HEK293 (cell line): Measurements from ENCODE around the gene MT1F.

ENCODE experiments used
- CTCF ChIA-PET: fragments of 350-600 bp; formaldehyde crosslinking; extraction: SDS; loops from one replicate; lab custom pipeline; 2021; ENCODE audit warnings: antibody characterized with exemption; lab: Yijun Ruan, JAX
- POLR2A ChIA-PET: fragments of 300-600 bp; formaldehyde crosslinking; extraction: SDS; loops from one replicate; lab custom pipeline; 2020; ENCODE audit warnings: antibody characterized with exemption, inconsistent platforms; lab: Yijun Ruan, JAX
- H3K27ac ChIP-seq: fragments of 200-500 bp; sonication (Bioruptor generic); 2 replicates; pipeline ENCODE4 v1.5.1; 2014; ENCODE audit warnings: low read depth, low read length, control low read depth, inconsistent platforms; ENCODE audit errors: extremely low read depth
- H3K36me3 ChIP-seq, 2 experiments: fragments of 200-500 bp in 1 of 2; sonication (Bioruptor generic) in 1 of 2; 1 replicate in 1 of 2; 2 replicates in 1 of 2; pipeline ENCODE4 v1.5.1; 2014 to 2017; ENCODE audit warnings: inconsistent platforms in 2 of 2, low read length in 2 of 2; ENCODE audit not compliant: control insufficient read depth in 2 of 2, insufficient read depth in 1 of 2
- H3K4me1 ChIP-seq: fragments of 200-500 bp; sonication (Bioruptor generic); 2 replicates; pipeline ENCODE4 v1.5.1; 2014; ENCODE audit warnings: mild to moderate bottlenecking, low read length, inconsistent platforms; ENCODE audit not compliant: control insufficient read depth, insufficient read depth
- H3K4me3 ChIP-seq: 2 replicates; pipeline ENCODE4 v1.5.1; 2011; ENCODE audit warnings: low read depth, mild to moderate bottlenecking, control low read depth, low read length, moderate library complexity
- H3K9me3 ChIP-seq: fragments of 200-500 bp; sonication (Bioruptor generic); 2 replicates; pipeline ENCODE4 v1.5.1; 2014; ENCODE audit warnings: low read depth, low read length, inconsistent platforms; ENCODE audit not compliant: control insufficient read depth, insufficient read depth
- HOXA7 ChIP-seq: sonication (generic); formaldehyde crosslinking; IDR thresholded peaks from 2 replicates; pipeline ENCODE4 v1.8.1; 2022; ENCODE audit warnings: missing genetic modification reagents, borderline replicate concordance
- MZF1 ChIP-seq: fragments of 450-650 bp; formaldehyde crosslinking; IDR thresholded peaks from 2 replicates; pipeline ENCODE4 v1.5.1; 2017; ENCODE audit warnings: missing biosample characterization, missing genetic modification characterization, borderline replicate concordance
- REPIN1 ChIP-seq: fragments of 450-650 bp; formaldehyde crosslinking; IDR thresholded peaks from 2 replicates; pipeline ENCODE4 v1.5.1; 2017; ENCODE audit warnings: missing biosample characterization, missing genetic modification characterization, low read depth
- SP2 ChIP-seq: fragments of 450-650 bp; formaldehyde crosslinking; IDR thresholded peaks from 2 replicates; pipeline ENCODE4 v1.5.1; 2016; ENCODE audit warnings: missing biosample characterization, missing genetic modification characterization
- YY1 ChIP-seq: fragments of 450-650 bp; formaldehyde crosslinking; IDR thresholded peaks from 2 replicates; pipeline ENCODE4 v1.5.1; 2018; ENCODE audit warnings: missing biosample characterization, missing genetic modification characterization
- ZFP3 ChIP-seq: fragments of 450-650 bp; formaldehyde crosslinking; IDR thresholded peaks from 2 replicates; pipeline ENCODE4 v1.5.1; 2016; ENCODE audit warnings: low read depth, missing biosample characterization, missing genetic modification characterization
- ZFP37 ChIP-seq: fragments of 450-650 bp; formaldehyde crosslinking; IDR thresholded peaks from 2 replicates; pipeline ENCODE4 v1.5.1; 2016; ENCODE audit warnings: missing biosample characterization, missing genetic modification characterization
- ZFP69B ChIP-seq: fragments of 450-650 bp; formaldehyde crosslinking; IDR thresholded peaks from 2 replicates; pipeline ENCODE4 v1.5.1; 2016; ENCODE audit warnings: missing biosample characterization, missing genetic modification characterization
- ZNF121 ChIP-seq: fragments of 450-650 bp; formaldehyde crosslinking; IDR thresholded peaks from 2 replicates; pipeline ENCODE4 v1.5.1; 2016; ENCODE audit warnings: missing biosample characterization, missing genetic modification characterization
- ZNF155 ChIP-seq: fragments of 450-650 bp; formaldehyde crosslinking; IDR thresholded peaks from 2 replicates; pipeline ENCODE4 v1.5.1; 2016; ENCODE audit warnings: missing biosample characterization, missing genetic modification characterization
- ZNF23 ChIP-seq: fragments of 450-650 bp; formaldehyde crosslinking; IDR thresholded peaks from 2 replicates; pipeline ENCODE4 v1.5.1; 2016; ENCODE audit warnings: missing biosample characterization, missing genetic modification characterization, borderline replicate concordance
- ZNF292 ChIP-seq: fragments of 450-650 bp; formaldehyde crosslinking; IDR thresholded peaks from 2 replicates; pipeline ENCODE4 v1.5.1; 2016; ENCODE audit warnings: low read depth, missing biosample characterization, missing genetic modification characterization, borderline replicate concordance
- ZNF335 ChIP-seq: fragments of 450-650 bp; formaldehyde crosslinking; conservative IDR thresholded peaks from 2 replicates; pipeline ENCODE4 v1.5.1; 2016; ENCODE audit warnings: missing biosample characterization, missing genetic modification characterization
- ZNF366 ChIP-seq: fragments of 450-650 bp; formaldehyde crosslinking; conservative IDR thresholded peaks from 2 replicates; pipeline ENCODE4 v1.5.1; 2016; ENCODE audit warnings: missing biosample characterization, missing genetic modification characterization
- ZNF473 ChIP-seq: fragments of 450-650 bp; formaldehyde crosslinking; IDR thresholded peaks from 2 replicates; pipeline ENCODE4 v1.5.1; 2017; ENCODE audit warnings: missing biosample characterization, missing genetic modification characterization
- ZNF48 ChIP-seq: fragments of 450-650 bp; formaldehyde crosslinking; IDR thresholded peaks from 2 replicates; pipeline ENCODE4 v1.5.1; 2016; ENCODE audit warnings: missing biosample characterization, missing genetic modification characterization
- ZNF521 ChIP-seq: fragments of 450-650 bp; formaldehyde crosslinking; IDR thresholded peaks from 2 replicates; pipeline ENCODE4 v1.5.1; 2017; ENCODE audit warnings: missing biosample characterization, mild to moderate bottlenecking, missing genetic modification characterization
- ZNF530 ChIP-seq: fragments of 450-650 bp; formaldehyde crosslinking; IDR thresholded peaks from 2 replicates; pipeline ENCODE4 v1.5.1; 2016; ENCODE audit warnings: low read depth, missing biosample characterization, missing genetic modification characterization
- ZNF548 ChIP-seq: fragments of 450-650 bp; formaldehyde crosslinking; IDR thresholded peaks from 2 replicates; pipeline ENCODE4 v1.5.1; 2016; ENCODE audit warnings: missing biosample characterization, missing genetic modification characterization
- ZNF549 ChIP-seq: fragments of 450-650 bp; IDR thresholded peaks from 2 replicates; pipeline ENCODE4 v1.5.1; 2018; ENCODE audit warnings: missing biosample characterization, missing genetic modification characterization, mild to moderate bottlenecking, inconsistent platforms, moderate library complexity
- ZNF560 ChIP-seq: fragments of 450-650 bp; formaldehyde crosslinking; IDR thresholded peaks from 2 replicates; pipeline ENCODE4 v1.5.1; 2017; ENCODE audit warnings: missing biosample characterization, missing genetic modification characterization, borderline replicate concordance
- ZNF585B ChIP-seq: fragments of 450-650 bp; formaldehyde crosslinking; IDR thresholded peaks from 2 replicates; pipeline ENCODE4 v1.5.1; 2016; ENCODE audit warnings: missing biosample characterization, missing genetic modification characterization
- ZNF747 ChIP-seq: fragments of 450-650 bp; formaldehyde crosslinking; IDR thresholded peaks from 2 replicates; pipeline ENCODE4 v1.5.1; 2016; ENCODE audit warnings: missing biosample characterization, missing genetic modification characterization
- ZNF791 ChIP-seq: fragments of 450-650 bp; formaldehyde crosslinking; IDR thresholded peaks from 2 replicates; pipeline ENCODE4 v1.5.1; 2016; ENCODE audit warnings: missing biosample characterization, missing genetic modification characterization
- ZSCAN23 ChIP-seq: fragments of 450-650 bp; formaldehyde crosslinking; IDR thresholded peaks from 2 replicates; pipeline ENCODE4 v1.5.1; 2016; ENCODE audit warnings: missing biosample characterization, missing genetic modification characterization
- ZXDB ChIP-seq: fragments of 450-650 bp; formaldehyde crosslinking; IDR thresholded peaks from 2 replicates; pipeline ENCODE4 v1.5.1; 2016; ENCODE audit warnings: missing biosample characterization, missing genetic modification characterization
- TF ChIP-seq, protein P1 (sequence below): fragments of 450-650 bp; formaldehyde crosslinking; IDR thresholded peaks from 2 replicates; pipeline ENCODE4 v1.5.1; 2016; ENCODE audit warnings: missing biosample characterization, missing genetic modification characterization, low read depth
- TF ChIP-seq, protein P2 (sequence below): fragments of 450-650 bp; formaldehyde crosslinking; IDR thresholded peaks from 2 replicates; pipeline ENCODE4 v1.5.1; 2016; ENCODE audit warnings: missing biosample characterization, missing genetic modification characterization

Gene MT1F

DNA sequence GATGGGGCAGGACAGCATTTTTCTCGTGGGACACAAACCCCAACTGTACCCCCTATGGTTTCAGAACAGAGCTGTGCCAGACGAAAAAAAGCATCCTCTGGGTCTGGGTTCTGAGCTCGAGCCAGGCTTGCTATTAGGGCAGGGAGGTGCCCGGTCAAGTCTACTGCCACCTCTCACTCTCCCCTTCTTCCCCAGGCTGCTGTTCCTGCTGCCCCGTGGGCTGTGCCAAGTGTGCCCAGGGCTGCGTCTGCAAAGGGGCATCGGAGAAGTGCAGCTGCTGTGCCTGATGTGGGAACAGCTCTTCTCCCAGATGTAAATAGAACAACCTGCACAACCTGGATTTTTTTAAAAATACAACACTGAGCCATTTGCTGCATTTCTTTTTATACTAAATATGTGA, 31.1 kb upstream of the MT1F start:
- POLR2A ChIA-PET = interaction anchor here (2.6 kb wide), 1 partner anchor 18 kb away, joined by 8 read pairs; the partner anchor contains the start of gene MT2A
- H3K4me3 ChIP-seq = no peak overlapping the region
- H3K36me3 ChIP-seq = no peaks in the 10 kb centered on the region
- TF ChIP-seq ZFP69B (tag by site-specific recombination) (no peak), HOXA7 (no peak), ZNF585B (tag by site-specific recombination) (no peak), MZF1 (no peak), ZNF747 (no peak), REPIN1 (tag by site-specific recombination) (no peak), ZFP3 (tag by site-specific recombination) (no peak), YY1 (tag by site-specific recombination) (no peak), ZNF473 (tag by site-specific recombination) (no peak), ZNF560 (tag by site-specific recombination) (no peak), ZNF548 (tag by site-specific recombination) (no peak), ZNF549 (no peak), ZNF155 (tag by site-specific recombination) (no peak), SP2 (tag by site-specific recombination) (no peak), ZNF121 (tag by site-specific recombination) (no peak), ZNF23 (tag by site-specific recombination) (no peak)
- TF ChIP-seq, protein P1, sequence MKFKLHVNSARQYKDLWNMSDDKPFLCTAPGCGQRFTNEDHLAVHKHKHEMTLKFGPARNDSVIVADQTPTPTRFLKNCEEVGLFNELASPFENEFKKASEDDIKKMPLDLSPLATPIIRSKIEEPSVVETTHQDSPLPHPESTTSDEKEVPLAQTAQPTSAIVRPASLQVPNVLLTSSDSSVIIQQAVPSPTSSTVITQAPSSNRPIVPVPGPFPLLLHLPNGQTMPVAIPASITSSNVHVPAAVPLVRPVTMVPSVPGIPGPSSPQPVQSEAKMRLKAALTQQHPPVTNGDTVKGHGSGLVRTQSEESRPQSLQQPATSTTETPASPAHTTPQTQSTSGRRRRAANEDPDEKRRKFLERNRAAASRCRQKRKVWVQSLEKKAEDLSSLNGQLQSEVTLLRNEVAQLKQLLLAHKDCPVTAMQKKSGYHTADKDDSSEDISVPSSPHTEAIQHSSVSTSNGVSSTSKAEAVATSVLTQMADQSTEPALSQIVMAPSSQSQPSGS (tag by site-specific recombination) = no peak
- H3K4me1 ChIP-seq = no peaks in the 10 kb centered on the region; the same call in 1 of the 2 replicates
- H3K27ac ChIP-seq = no peak overlapping the region
- H3K9me3 ChIP-seq = no peaks in the 10 kb centered on the region
- CTCF ChIA-PET = interaction anchor here (0.7 to 1.3 kb wide), 3 partner anchors 9 to 75 kb away, joined by 3 to 4 read pairs (median 4); no protein-coding TSS in a partner anchor

DNA sequence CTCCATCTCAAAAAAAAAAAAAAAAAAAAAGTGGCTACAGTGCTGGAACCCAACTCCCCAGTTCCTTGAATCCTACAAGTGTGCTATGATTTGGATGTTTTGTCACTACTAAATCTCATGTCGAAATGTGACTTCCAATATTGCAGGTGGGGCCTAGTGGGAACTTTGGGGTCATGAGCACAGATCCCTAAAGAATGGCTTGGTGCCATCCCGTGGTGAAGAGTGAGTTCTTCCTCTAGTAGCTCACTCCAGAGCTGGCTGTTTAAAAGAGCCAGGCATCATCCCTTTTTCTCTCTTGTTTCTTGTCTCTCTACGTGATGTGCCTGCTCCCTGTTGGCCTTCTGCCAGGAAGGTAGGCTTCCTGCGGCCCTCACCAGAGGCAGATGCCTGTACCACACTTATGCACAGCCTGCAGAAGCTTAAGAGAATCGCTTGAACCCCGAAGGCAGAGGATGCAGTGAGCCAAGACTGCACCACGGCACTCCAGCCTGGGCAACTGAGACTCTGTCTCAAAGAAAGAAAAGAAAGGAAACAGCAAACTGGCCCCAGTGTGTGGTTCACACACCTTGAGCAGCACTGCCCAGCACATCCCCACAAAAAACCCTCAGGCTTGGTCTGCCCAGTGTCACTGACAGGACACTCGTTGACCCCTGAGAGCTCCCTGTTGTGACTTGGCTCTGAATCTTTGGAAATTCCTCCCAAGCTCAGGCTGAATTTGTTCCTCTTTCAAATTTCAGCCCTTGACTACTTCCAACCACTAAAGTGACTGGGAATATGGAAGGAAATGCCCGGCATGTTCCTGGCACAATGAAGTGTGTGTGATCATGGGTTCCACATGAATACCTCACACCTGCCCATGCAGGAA, 29.0 kb upstream of the MT1F start:
- no peak for TF ChIP-seq ZNF521 (tag by site-specific recombination)
- no peak for TF ChIP-seq ZNF366 (tag by site-specific recombination)
- TF ChIP-seq HOXA7 = no peak
- TF ChIP-seq ZNF335 = no peak
- TF ChIP-seq ZNF292 = no peak
- TF ChIP-seq, protein P2, sequence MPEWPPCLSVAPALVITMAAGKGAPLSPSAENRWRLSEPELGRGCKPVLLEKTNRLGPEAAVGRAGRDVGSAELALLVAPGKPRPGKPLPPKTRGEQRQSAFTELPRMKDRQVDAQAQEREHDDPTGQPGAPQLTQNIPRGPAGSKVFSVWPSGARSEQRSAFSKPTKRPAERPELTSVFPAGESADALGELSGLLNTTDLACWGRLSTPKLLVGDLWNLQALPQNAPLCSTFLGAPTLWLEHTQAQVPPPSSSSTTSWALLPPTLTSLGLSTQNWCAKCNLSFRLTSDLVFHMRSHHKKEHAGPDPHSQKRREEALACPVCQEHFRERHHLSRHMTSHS = no peak
- TF ChIP-seq ZNF48 (tag by site-specific recombination) = no peak
- no peak for TF ChIP-seq ZXDB (tag by site-specific recombination)
- no peak for TF ChIP-seq ZNF530
- no peak for TF ChIP-seq ZNF791 (tag by site-specific recombination)
- no peak for TF ChIP-seq ZSCAN23 (tag by site-specific recombination)
- TF ChIP-seq ZFP37 (tag by site-specific recombination) = no peak
- no peaks in the 10 kb centered on the region for H3K36me3 ChIP-seq
- H3K27ac ChIP-seq = no peak overlapping the region
- no peak overlapping the region for H3K4me3 ChIP-seq
- H3K4me1 ChIP-seq = no peaks in the 10 kb centered on the region; the same call in 1 of the 2 replicates
- POLR2A ChIA-PET = no interaction called here
- H3K9me3 ChIP-seq = no peaks in the 10 kb centered on the region
- CTCF ChIA-PET = interaction anchor here (0.6 to 1.2 kb wide), 7 partner anchors 19 to 963 kb away, joined by 3 to 5 read pairs (median 3); no protein-coding TSS in a partner anchor
